ENCODE results near the gene GJD3. TPM values are rescaled to one million over a fixed set of nuclear protein-coding genes. Genes with fewer than 3 reads are reported as not detected.

GJD3 gene
- total RNA-seq, 1 experiment from 2014 or later = not detected

- peaks cover 56% of the 10 kb centered on the region for H3K4me1 ChIP-seq
- peak overlapping the region; percentile 92 for H3K27ac ChIP-seq
Measured at GRCh38 chr17:40343219-40344119, 21.1 kb downstream of the GJD3 start.

GRCh38 chr17:40342504-40343218 lies 21.9 kb downstream of the GJD3 start:
- Histone ChIP-seq H3K27ac (peak overlapping the region; percentile 92), H3K36me3 (no peaks in the 10 kb centered on the region; the same call in 1 of the 2 replicates), H3K4me3 (peak overlapping the region; percentile 70), H3K27me3 (no peaks in the 10 kb centered on the region), H3K4me1 (peaks cover 49% of the 10 kb centered on the region), H3K9me3 (replicated peaks) (no peaks in the 10 kb centered on the region)
- DNase-seq = no peak

More at GRCh38 chr17:40343219-40344119, 21.1 kb downstream of the GJD3 start:
- peak; percentile 76 to 78 for DNase-seq
- Histone ChIP-seq H3K27me3 (no peaks in the 10 kb centered on the region), H3K36me3 (peaks cover 2% of the 10 kb centered on the region; the same call in 1 of the 2 replicates), H3K4me3 (peak overlapping the region; percentile 70), H3K9me3 (replicated peaks) (no peaks in the 10 kb centered on the region)

- H3K4me1 ChIP-seq = peaks cover 43% of the 10 kb centered on the region
- peak overlapping the region; percentile 70 for H3K4me3 ChIP-seq
- H3K9me3 ChIP-seq (replicated peaks) = no peaks in the 10 kb centered on the region
- DNase-seq = peak; percentile 86 to 87
- H3K27me3 ChIP-seq = no peaks in the 10 kb centered on the region
- no peaks in the 10 kb centered on the region; the same call in 1 of the 2 replicates for H3K36me3 ChIP-seq
- peak overlapping the region; percentile 92 for H3K27ac ChIP-seq
Measured at GRCh38 chr17:40341808-40342503, 22.6 kb downstream of the GJD3 start.

GRCh38 chr17:40340880-40341807 lies 23.4 kb downstream of the GJD3 start:
- Histone ChIP-seq H3K4me1 (peaks cover 38% of the 10 kb centered on the region), H3K4me3 (peak overlapping the region; percentile 70), H3K36me3 (no peaks in the 10 kb centered on the region; the same call in 1 of the 2 replicates), H3K27ac (peak overlapping the region; percentile 92), H3K27me3 (no peaks in the 10 kb centered on the region), H3K9me3 (replicated peaks) (no peaks in the 10 kb centered on the region)
- DNase-seq = peak; percentile 81 to 85

- DNase-seq = no peak
- Histone ChIP-seq H3K4me1 (peaks cover 33% of the 10 kb centered on the region), H3K9me3 (replicated peaks) (no peaks in the 10 kb centered on the region), H3K27me3 (no peaks in the 10 kb centered on the region), H3K4me3 (no peak overlapping the region), H3K27ac (no peak overlapping the region), H3K36me3 (no peaks in the 10 kb centered on the region; the same call in 1 of the 2 replicates)
Measured at GRCh38 chr17:40340327-40340726, 24.2 kb downstream of the GJD3 start.

GRCh38 chr17:40338941-40339649 lies 25.4 kb downstream of the GJD3 start:
- peak in 1 of 2 experiments; percentile 61 for DNase-seq
- peaks cover 36% of the 10 kb centered on the region for H3K4me1 ChIP-seq
- no peak overlapping the region for H3K27ac ChIP-seq
- H3K4me3 ChIP-seq = no peak overlapping the region
- H3K27me3 ChIP-seq = no peaks in the 10 kb centered on the region
- no peaks in the 10 kb centered on the region for H3K9me3 ChIP-seq (replicated peaks)
- no peaks in the 10 kb centered on the region; the same call in 1 of the 2 replicates for H3K36me3 ChIP-seq

GRCh38 chr17:40338058-40338457 lies 26.5 kb downstream of the GJD3 start:
- DNase-seq = no peak
- Histone ChIP-seq H3K36me3 (no peaks in the 10 kb centered on the region; the same call in none of the 2 replicates), H3K27ac (no peak overlapping the region), H3K27me3 (no peaks in the 10 kb centered on the region), H3K9me3 (replicated peaks) (no peaks in the 10 kb centered on the region), H3K4me1 (peaks cover 29% of the 10 kb centered on the region), H3K4me3 (no peak overlapping the region)

GRCh38 chr17:40337351-40337750 lies 27.2 kb downstream of the GJD3 start:
- Histone ChIP-seq H3K27ac (no peak overlapping the region), H3K27me3 (no peaks in the 10 kb centered on the region), H3K4me1 (peaks cover 29% of the 10 kb centered on the region), H3K9me3 (replicated peaks) (no peaks in the 10 kb centered on the region), H3K4me3 (no peak overlapping the region), H3K36me3 (peaks cover 3% of the 10 kb centered on the region)
- no peak for DNase-seq

GRCh38 chr17:40335620-40336019 lies 28.9 kb downstream of the GJD3 start:
- H3K27ac ChIP-seq = no peak overlapping the region
- H3K4me1 ChIP-seq = peaks cover 26% of the 10 kb centered on the region
- peaks cover 12% of the 10 kb centered on the region for H3K36me3 ChIP-seq

GRCh38 chr17:40333781-40334448 lies 30.6 kb downstream of the GJD3 start:
- H3K36me3 ChIP-seq = peaks cover 12% of the 10 kb centered on the region
- peaks cover 23% of the 10 kb centered on the region for H3K4me1 ChIP-seq

More at GRCh38 chr17:40335620-40336019, 28.9 kb downstream of the GJD3 start:
- H3K4me3 ChIP-seq = no peak overlapping the region
- no peaks in the 10 kb centered on the region for H3K27me3 ChIP-seq
- H3K9me3 ChIP-seq (replicated peaks) = no peaks in the 10 kb centered on the region
- no peak for DNase-seq

GRCh38 chr17:40331743-40332641 lies 32.5 kb downstream of the GJD3 start:
- H3K27me3 ChIP-seq = no peaks in the 10 kb centered on the region
- no peak overlapping the region for H3K27ac ChIP-seq
- no peak overlapping the region for H3K4me3 ChIP-seq
- H3K9me3 ChIP-seq (replicated peaks) = no peaks in the 10 kb centered on the region
- H3K36me3 ChIP-seq = peaks cover 14% of the 10 kb centered on the region
- no peak for DNase-seq
- peaks cover 33% of the 10 kb centered on the region for H3K4me1 ChIP-seq

More at GRCh38 chr17:40333781-40334448, 30.6 kb downstream of the GJD3 start:
- Histone ChIP-seq H3K27me3 (no peaks in the 10 kb centered on the region), H3K9me3 (replicated peaks) (no peaks in the 10 kb centered on the region), H3K27ac (no peak overlapping the region), H3K4me3 (no peak overlapping the region)
- DNase-seq = no peak
